GM18505 (cell line): ENCODE measurements around the gene SURF4.
A peak's percentile ranks its signal among the peaks of the same experiment; 100 is the strongest.
"Not testable (repeated sequence)": the region's sequence is repeated elsewhere in the genome, so short reads cannot be mapped to it uniquely, and the experiment has no call there.

Source experiments
- ATAC-seq: cut with Tn5 transposase; IDR thresholded peaks from one replicate; pipeline ENCODE4 v1.9.1; 2021; ENCODE audit not compliant: unreplicated experiment
- POLR2A ChIP-seq: IDR thresholded peaks from 4 replicates; pipeline ENCODE4 v1.6.1; 2011; ENCODE audit warnings: borderline replicate concordance; ENCODE audit not compliant: insufficient read depth, insufficient read length; ENCODE audit errors: extremely low read depth

Gene SURF4

GRCh38 chr9:133389562-133389961, 13.7 kb upstream of the SURF4 start:
- ATAC-seq: no peak
- TF ChIP-seq POLR2A: no peak

GRCh38 chr9:133389025-133389557, 13.2 kb upstream of the SURF4 start:
- ATAC-seq: no peak
- TF ChIP-seq POLR2A: no peak

GRCh38 chr9:133387680-133388079, 11.8 kb upstream of the SURF4 start:
- no peak for TF ChIP-seq POLR2A
- no peak for ATAC-seq

GRCh38 chr9:133386338-133386737, 10.5 kb upstream of the SURF4 start:
- no peak for ATAC-seq
- no peak for TF ChIP-seq POLR2A

GRCh38 chr9:133385452-133385851, 9.6 kb upstream of the SURF4 start:
- TF ChIP-seq POLR2A: no peak
- no peak for ATAC-seq

- ATAC-seq: no peak
- no peak for TF ChIP-seq POLR2A
Observed at GRCh38 chr9:133384736-133385321, 9.0 kb upstream of the SURF4 start.

- TF ChIP-seq POLR2A: no peak
- ATAC-seq: no peak
Observed at GRCh38 chr9:133383438-133383837, 7.6 kb upstream of the SURF4 start.

- ATAC-seq: no peak
- no peak for TF ChIP-seq POLR2A
Observed at GRCh38 chr9:133382507-133383141, 6.8 kb upstream of the SURF4 start.

GRCh38 chr9:133380734-133381133, 4.9 kb upstream of the SURF4 start:
- ATAC-seq: no peak
- TF ChIP-seq POLR2A: no peak

- ATAC-seq: no peak
- no peak for TF ChIP-seq POLR2A
Observed at GRCh38 chr9:133379153-133380086, 3.6 kb upstream of the SURF4 start.

GRCh38 chr9:133378408-133378962, 2.6 kb upstream of the SURF4 start:
- no peak for ATAC-seq
- TF ChIP-seq POLR2A: no peak

GRCh38 chr9:133377721-133378216, 1.9 kb upstream of the SURF4 start:
- ATAC-seq: no peak
- TF ChIP-seq POLR2A: no peak

- ATAC-seq: not testable (repeated sequence)
Observed at GRCh38 chr9:133377280-133377679, 1.4 kb upstream of the SURF4 start.

GRCh38 chr9:133375116-133375723, 640 bp downstream of the SURF4 start:
- no peak for TF ChIP-seq POLR2A
- ATAC-seq: peak; percentile 6
